ENCODE data around the gene CDH24.
A peak's percentile ranks its signal among the peaks of the same experiment; 100 is the strongest.
"Not testable (repeated sequence)": the region's sequence is repeated elsewhere in the genome, so short reads cannot be mapped to it uniquely, and the experiment has no call there.

CDH24 gene

GRCh38 chr14:23017091-23017490, 40.2 kb downstream of the CDH24 start:
- DNase-seq (ENCODE audit: low spot score): no peak

- DNase-seq (ENCODE audit: low spot score): no peak
These were observed 41.7 kb downstream of the CDH24 start for GRCh38 chr14:23015618-23016017.

GRCh38 chr14:23013749-23014054, 43.6 kb downstream of the CDH24 start:
- DNase-seq (ENCODE audit: low spot score): not testable (repeated sequence)

- no peak for DNase-seq (ENCODE audit: low spot score)
These were observed 44.1 kb downstream of the CDH24 start for GRCh38 chr14:23013054-23013748.

- DNase-seq (ENCODE audit: low spot score): peak; percentile 80
These were observed 47.2 kb downstream of the CDH24 start, which contains the start of gene C14orf93 for GRCh38 chr14:23009939-23010726. Gene C14orf93, minus strand, starts transcription at chr14:23010143. Its CDS starts 11,120 bp downstream, at chr14:22999023.

GRCh38 chr14:23009483-23009938, 47.8 kb downstream of the CDH24 start:
- DNase-seq (ENCODE audit: low spot score): no peak

GRCh38 chr14:23008831-23009230, 48.5 kb downstream of the CDH24 start:
- DNase-seq (ENCODE audit: low spot score): no peak

GRCh38 chr14:23006544-23007419, 50.5 kb downstream of the CDH24 start:
- DNase-seq (ENCODE audit: low spot score): peak; percentile 97

GRCh38 chr14:23006188-23006534, 51.2 kb downstream of the CDH24 start:
- DNase-seq (ENCODE audit: low spot score): no peak

GRCh38 chr14:23005451-23006187, 51.7 kb downstream of the CDH24 start:
- DNase-seq (ENCODE audit: low spot score): no peak

GRCh38 chr14:23004274-23004673, 53.0 kb downstream of the CDH24 start:
- not testable (repeated sequence) for DNase-seq (ENCODE audit: low spot score)

GRCh38 chr14:23002592-23002991, 54.7 kb downstream of the CDH24 start:
- DNase-seq (ENCODE audit: low spot score): no peak

- no peak for DNase-seq (ENCODE audit: low spot score)
These were observed 56.5 kb downstream of the CDH24 start for GRCh38 chr14:23000860-23001259.

GRCh38 chr14:22998329-22999012, 58.8 kb downstream of the CDH24 start:
- DNase-seq (ENCODE audit: low spot score): no peak

- DNase-seq (ENCODE audit: low spot score): no peak
These were observed 59.5 kb downstream of the CDH24 start for GRCh38 chr14:22997676-22998323.
